GM12801 (cell line): ENCODE data around the gene CWC27.

ENCODE experiments used
- TF ChIP-seq, protein P1 (sequence below): IDR thresholded peaks from one replicate; pipeline ENCODE4 v1.5.1; 2011; ENCODE audit warnings: control low read depth; ENCODE audit not compliant: insufficient read length; ENCODE audit errors: extremely low read depth

CWC27 gene

DNA sequence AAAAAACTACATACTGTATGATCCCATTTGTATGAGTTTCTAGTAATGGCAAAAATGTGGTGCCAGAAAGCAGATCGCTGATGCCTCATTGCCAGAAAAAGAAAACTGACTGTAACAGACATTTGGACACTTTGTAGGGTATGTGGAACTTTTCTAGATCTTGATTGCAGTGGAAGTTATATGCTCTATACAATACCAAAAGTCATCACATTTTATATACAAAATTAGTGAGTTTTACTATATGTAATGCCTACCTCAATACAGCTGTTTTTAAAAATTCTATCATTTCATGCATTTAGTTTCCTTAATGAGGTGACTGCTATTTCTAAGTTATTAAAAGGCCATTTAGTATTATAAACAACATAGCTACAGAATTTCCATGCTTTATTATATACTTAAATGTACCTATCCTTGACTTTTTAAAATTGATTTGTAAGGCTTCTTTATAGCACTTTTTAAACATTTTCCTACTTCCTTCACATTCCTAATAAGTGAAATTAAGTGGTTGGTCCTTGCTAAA, 199.9 kb downstream of the CWC27 start:
- TF ChIP-seq, protein P1, sequence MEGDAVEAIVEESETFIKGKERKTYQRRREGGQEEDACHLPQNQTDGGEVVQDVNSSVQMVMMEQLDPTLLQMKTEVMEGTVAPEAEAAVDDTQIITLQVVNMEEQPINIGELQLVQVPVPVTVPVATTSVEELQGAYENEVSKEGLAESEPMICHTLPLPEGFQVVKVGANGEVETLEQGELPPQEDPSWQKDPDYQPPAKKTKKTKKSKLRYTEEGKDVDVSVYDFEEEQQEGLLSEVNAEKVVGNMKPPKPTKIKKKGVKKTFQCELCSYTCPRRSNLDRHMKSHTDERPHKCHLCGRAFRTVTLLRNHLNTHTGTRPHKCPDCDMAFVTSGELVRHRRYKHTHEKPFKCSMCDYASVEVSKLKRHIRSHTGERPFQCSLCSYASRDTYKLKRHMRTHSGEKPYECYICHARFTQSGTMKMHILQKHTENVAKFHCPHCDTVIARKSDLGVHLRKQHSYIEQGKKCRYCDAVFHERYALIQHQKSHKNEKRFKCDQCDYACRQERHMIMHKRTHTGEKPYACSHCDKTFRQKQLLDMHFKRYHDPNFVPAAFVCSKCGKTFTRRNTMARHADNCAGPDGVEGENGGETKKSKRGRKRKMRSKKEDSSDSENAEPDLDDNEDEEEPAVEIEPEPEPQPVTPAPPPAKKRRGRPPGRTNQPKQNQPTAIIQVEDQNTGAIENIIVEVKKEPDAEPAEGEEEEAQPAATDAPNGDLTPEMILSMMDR, result no peak

- TF ChIP-seq, protein P1, result no peak
Observed at GRCh38 chr5:64969578-64969977, 200.8 kb downstream of the CWC27 start.

DNA sequence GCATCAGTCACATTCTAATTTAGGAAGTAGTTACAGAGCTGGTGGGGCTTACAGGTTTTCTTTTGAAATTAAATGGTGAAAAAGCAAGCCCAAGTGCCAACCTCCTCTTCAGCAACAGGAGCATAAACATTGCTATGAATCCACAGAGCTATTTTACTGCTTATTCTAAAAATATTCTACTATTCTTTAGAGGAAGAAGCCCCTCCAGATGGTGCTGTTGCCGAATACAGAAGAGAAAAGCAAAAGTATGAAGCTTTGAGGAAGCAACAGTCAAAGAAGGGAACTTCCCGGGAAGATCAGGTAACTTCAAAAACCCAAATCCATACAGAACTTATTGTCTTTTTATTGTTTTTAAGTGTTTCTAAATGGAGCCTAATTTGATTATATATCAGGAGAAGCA, 202.8 kb downstream of the CWC27 start:
- TF ChIP-seq, protein P1, result no peak

- TF ChIP-seq, protein P1, result no peak
Observed at GRCh38 chr5:64971990-64972389, 203.3 kb downstream of the CWC27 start.

DNA sequence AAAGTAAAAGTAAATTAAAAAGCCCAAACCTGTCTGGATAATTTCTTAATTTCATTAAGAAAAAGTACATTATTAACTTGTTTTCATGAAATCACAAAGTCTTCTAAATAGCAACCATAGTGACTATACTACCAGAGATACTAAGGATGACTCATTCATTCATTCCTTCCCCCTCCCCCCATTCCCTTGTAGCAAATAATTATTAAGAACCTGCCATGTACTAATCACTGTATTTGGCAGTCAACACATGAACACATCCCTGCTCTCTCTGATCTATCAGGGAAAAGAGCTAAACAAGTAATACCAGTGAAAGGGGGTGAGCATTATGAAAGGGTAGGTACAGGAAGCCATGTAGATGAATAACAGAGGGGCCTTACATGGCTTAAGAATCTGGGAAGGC, 203.9 kb downstream of the CWC27 start:
- TF ChIP-seq, protein P1, result no peak

GRCh38 chr5:64973215-64973614, 204.5 kb downstream of the CWC27 start:
- TF ChIP-seq, protein P1, result no peak

- TF ChIP-seq, protein P1, result no peak
Observed at GRCh38 chr5:64977779-64978178, 209.0 kb downstream of the CWC27 start.
